ENCODE measurements around the gene EFHC1.

GRCh38 chr6:52497652-52498408, 77.7 kb downstream of the EFHC1 start:
- no peak for TF ChIP-seq POLR2AphosphoS5 (IDR thresholded peaks at IDR 0.05)
- TF ChIP-seq CTCF (IDR thresholded peaks at IDR 0.05): no peak
- TF ChIP-seq POLR2A (IDR thresholded peaks at IDR 0.05): no peak
- no peak for TF ChIP-seq EP300 (IDR thresholded peaks at IDR 0.05)
